OCI-LY1 (cell line): Measurements from ENCODE around the gene IVD.

Experiments
- EZH2 ChIP-seq: fragments of 200-600 bp; sonication (generic), shearing (Covaris generic); IDR thresholded peaks from 2 replicates; pipeline ENCODE4 v1.8.0; 2017; ENCODE audit warnings: borderline replicate concordance, mixed run types, mild to moderate bottlenecking, antibody characterized with exemption, low read length, moderate library complexity, mixed read lengths
- TF ChIP-seq, protein P1 (sequence below): fragments of 200-600 bp; sonication (generic), shearing (Covaris generic); IDR thresholded peaks from 2 replicates; pipeline ENCODE4 v1.5.1; 2017; ENCODE audit warnings: mild to moderate bottlenecking, antibody characterized with exemption, low read length, moderate library complexity, mixed read lengths

DNA sequence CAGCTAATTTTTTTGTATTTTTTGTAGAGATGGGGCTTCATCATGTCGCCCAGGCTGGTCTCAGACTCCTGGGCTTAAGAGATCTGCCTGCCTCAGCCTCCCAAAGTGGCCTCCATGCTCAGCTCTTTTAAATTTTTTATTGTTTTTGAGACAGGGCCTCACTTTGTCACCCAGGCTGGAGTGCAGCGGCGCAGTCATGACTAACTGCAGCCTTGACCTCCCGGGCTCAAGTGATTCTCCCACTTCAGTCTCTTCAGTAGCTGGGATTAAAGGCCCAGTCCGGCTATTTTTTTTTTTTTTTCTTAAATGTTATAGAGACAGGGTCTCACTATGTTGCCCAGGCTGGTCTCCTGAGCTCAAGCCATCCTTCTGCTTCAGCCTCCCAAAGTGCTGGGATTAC lies 20.1 kb downstream of the IVD start:
- TF ChIP-seq, protein P1, sequence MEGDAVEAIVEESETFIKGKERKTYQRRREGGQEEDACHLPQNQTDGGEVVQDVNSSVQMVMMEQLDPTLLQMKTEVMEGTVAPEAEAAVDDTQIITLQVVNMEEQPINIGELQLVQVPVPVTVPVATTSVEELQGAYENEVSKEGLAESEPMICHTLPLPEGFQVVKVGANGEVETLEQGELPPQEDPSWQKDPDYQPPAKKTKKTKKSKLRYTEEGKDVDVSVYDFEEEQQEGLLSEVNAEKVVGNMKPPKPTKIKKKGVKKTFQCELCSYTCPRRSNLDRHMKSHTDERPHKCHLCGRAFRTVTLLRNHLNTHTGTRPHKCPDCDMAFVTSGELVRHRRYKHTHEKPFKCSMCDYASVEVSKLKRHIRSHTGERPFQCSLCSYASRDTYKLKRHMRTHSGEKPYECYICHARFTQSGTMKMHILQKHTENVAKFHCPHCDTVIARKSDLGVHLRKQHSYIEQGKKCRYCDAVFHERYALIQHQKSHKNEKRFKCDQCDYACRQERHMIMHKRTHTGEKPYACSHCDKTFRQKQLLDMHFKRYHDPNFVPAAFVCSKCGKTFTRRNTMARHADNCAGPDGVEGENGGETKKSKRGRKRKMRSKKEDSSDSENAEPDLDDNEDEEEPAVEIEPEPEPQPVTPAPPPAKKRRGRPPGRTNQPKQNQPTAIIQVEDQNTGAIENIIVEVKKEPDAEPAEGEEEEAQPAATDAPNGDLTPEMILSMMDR, result no peak
- TF ChIP-seq EZH2, result no peak
